Stimulated activated CD8-positive, alpha-beta memory T cell treated with anti-CD3 and anti-CD28 coated beads, Interleukin-12 subunit alpha, Interleukin-12 subunit beta, amount 100 ng/mL, for 24 hours (primary cell): ENCODE results near the gene NME4.
"Not testable (repeated sequence)": the region's sequence is repeated elsewhere in the genome, so short reads cannot be mapped to it uniquely, and the experiment has no call there.

Experiments used
- DNase-seq: peaks from one replicate; pipeline ENCODE4 v3.0.0-alpha.2; 2020; ENCODE audit errors: extremely low read depth

The NME4 gene

GRCh38 chr16:377419-377951, 19.5 kb upstream of the NME4 start:
- DNase-seq: no peak

- not testable (repeated sequence) for DNase-seq
These were observed 18.7 kb upstream of the NME4 start for GRCh38 chr16:378113-378820.

- no peak for DNase-seq
These were observed 18.2 kb upstream of the NME4 start for GRCh38 chr16:378821-379182.

GRCh38 chr16:379183-379960, 17.6 kb upstream of the NME4 start:
- no peak for DNase-seq

GRCh38 chr16:379961-380761, 16.8 kb upstream of the NME4 start:
- DNase-seq: no peak

- DNase-seq: no peak
These were observed 16.3 kb upstream of the NME4 start for GRCh38 chr16:380762-381011.

- no peak for DNase-seq
These were observed 15.8 kb upstream of the NME4 start for GRCh38 chr16:381012-381788.

- peak; percentile 30 for DNase-seq
These were observed 14.9 kb upstream of the NME4 start, which contains the start of gene PGAP6 for GRCh38 chr16:381789-382717. Gene PGAP6 (minus strand): TSS chr16:381978. CDS start chr16:381821, 157 bp downstream.

- no peak for DNase-seq
These were observed 13.5 kb upstream of the NME4 start for GRCh38 chr16:383326-384051.

GRCh38 chr16:386641-387156, 10.3 kb upstream of the NME4 start:
- no peak for DNase-seq

- not testable (repeated sequence) for DNase-seq
These were observed 9.0 kb upstream of the NME4 start for GRCh38 chr16:387761-388666.

GRCh38 chr16:389352-389751, 7.6 kb upstream of the NME4 start:
- no peak for DNase-seq

GRCh38 chr16:391885-392335, 5.1 kb upstream of the NME4 start:
- peak; percentile 61 for DNase-seq

GRCh38 chr16:392450-393030, 4.5 kb upstream of the NME4 start:
- no peak for DNase-seq

- no peak for DNase-seq
These were observed 800 bp upstream of the NME4 start for GRCh38 chr16:396199-396598.

- DNase-seq: no peak
These were observed 394 bp upstream of the NME4 start for GRCh38 chr16:396605-397004.

- no peak for DNase-seq
These were observed 835 bp downstream of the NME4 start for GRCh38 chr16:397736-398332.
